A673 (cell line): ENCODE results near the gene ZNF283. TPM values are rescaled to one million over a fixed set of nuclear protein-coding genes. Genes with fewer than 3 reads are reported as not detected.

Source experiments
- BruUV-seq: library from RNA; stranded (reverse); fragments of 400-500 nt; replicated peaks from 2 replicates; lab custom pipeline; 2021; lab: Mats Ljungman, UMichigan
- CTCF ChIA-PET: fragments of 300-600 bp; sonication (Branson Sonifier 250); formaldehyde crosslinking; loops from one replicate; lab custom pipeline; 2022; ENCODE audit warnings: antibody characterized with exemption; lab: Charles Lee
- POLR2A ChIA-PET: fragments of 300-600 bp; sonication (Branson Sonifier 250); formaldehyde crosslinking; loops from one replicate; lab custom pipeline; 2022; ENCODE audit warnings: antibody characterized with exemption; ENCODE audit not compliant: low non-redundant PET; lab: Charles Lee
- DNase-seq: peaks from one replicate; pipeline ENCODE4 v3.0.0-alpha.2; 2015; ENCODE audit warnings: low spot score
- H3K27ac ChIP-seq: fragments of 200-600 bp; sonication (generic); 2 replicates; pipeline ENCODE4 v1.5.1; 2016; ENCODE audit warnings: mixed run types, low read depth, mild to moderate bottlenecking, mixed read lengths, antibody characterized with exemption, low read length; ENCODE audit not compliant: poor library complexity, severe bottlenecking
- H3K27me3 ChIP-seq: fragments of 200-600 bp; sonication (generic); replicated peaks from 2 replicates; pipeline ENCODE4 v1.6.1; 2017; ENCODE audit warnings: mixed run types, low read depth, mild to moderate bottlenecking, mixed read lengths, antibody characterized with exemption, low read length; ENCODE audit not compliant: insufficient read depth, poor library complexity
- H3K36me3 ChIP-seq: fragments of 200-600 bp; sonication (generic); 2 replicates; pipeline ENCODE4 v1.6.1; 2016; ENCODE audit warnings: mixed run types, mild to moderate bottlenecking, mixed read lengths, antibody characterized with exemption, low read length; ENCODE audit not compliant: insufficient read depth, poor library complexity, severe bottlenecking
- H3K4me1 ChIP-seq: fragments of 200-600 bp; sonication (generic); 2 replicates; pipeline ENCODE4 v1.6.1; 2017; ENCODE audit warnings: mixed run types, mild to moderate bottlenecking, mixed read lengths, antibody characterized with exemption, low read length; ENCODE audit not compliant: insufficient read depth, poor library complexity, severe bottlenecking
- H3K4me3 ChIP-seq: fragments of 200-600 bp; sonication (generic); 2 replicates; pipeline ENCODE4 v1.5.1; 2016; ENCODE audit warnings: low read depth, mixed run types, mild to moderate bottlenecking, mixed read lengths, low read length; ENCODE audit not compliant: poor library complexity, severe bottlenecking
- H3K9me3 ChIP-seq: fragments of 200-600 bp; sonication (generic); 2 replicates; pipeline ENCODE4 v1.6.1; 2016; ENCODE audit warnings: mixed run types, low read depth, mild to moderate bottlenecking, mixed read lengths, antibody characterized with exemption, low read length; ENCODE audit not compliant: poor library complexity, severe bottlenecking
- CTCF ChIP-seq: fragments of 300-800, 200-600 bp; sonication (generic); conservative IDR thresholded peaks from 2 replicates; pipeline ENCODE4 v1.5.1; 2017; ENCODE audit warnings: low read depth, mild to moderate bottlenecking, antibody characterized with exemption, low read length, moderate library complexity, mixed read lengths
- EZH2 ChIP-seq: fragments of 200-600 bp; sonication (generic); IDR thresholded peaks from 2 replicates; pipeline ENCODE4 v1.6.1; 2017; ENCODE audit warnings: borderline replicate concordance, low read depth, mild to moderate bottlenecking, mixed read lengths, antibody characterized with exemption, low read length; ENCODE audit not compliant: poor library complexity, severe bottlenecking
- intact Hi-C: fragments of 100-400 bp; cut with micrococcal nuclease; formaldehyde crosslinking; loops from one replicate; pipeline ENCODE4 v1.10.0; 2022; ENCODE audit not compliant: unreplicated experiment
- total RNA-seq: library from RNA; stranded (reverse); gene quantifications from 2 replicates; pipeline ENCODE4 v1.2.3, GENCODE V29; 2021

ZNF283 gene
- total RNA-seq, 1 experiment from 2014 or later, result 9.4 TPM

GRCh38 chr19:43811837-43812236 lies 15.3 kb upstream of the ZNF283 start:
- POLR2A ChIA-PET, result no interaction called here
- TF ChIP-seq EZH2 (no peak), CTCF (no peak)
- intact Hi-C loops, result no loop called here
- H3K27me3 ChIP-seq, result no peaks in the 10 kb centered on the region
- H3K36me3 ChIP-seq, result no peaks in the 10 kb centered on the region
- no peak overlapping the region for H3K27ac ChIP-seq
- no peaks in the 10 kb centered on the region for H3K4me1 ChIP-seq
- no peak overlapping the region for H3K4me3 ChIP-seq
- BruUV-seq, result no TSS peak
- CTCF ChIA-PET, result no interaction called here
- H3K9me3 ChIP-seq, result no peaks in the 10 kb centered on the region
- DNase-seq, result no peak

GRCh38 chr19:43812259-43812658 lies 14.9 kb upstream of the ZNF283 start:
- Histone ChIP-seq H3K27ac (no peak overlapping the region), H3K9me3 (no peaks in the 10 kb centered on the region), H3K4me3 (no peak overlapping the region), H3K27me3 (no peaks in the 10 kb centered on the region), H3K36me3 (no peaks in the 10 kb centered on the region), H3K4me1 (no peaks in the 10 kb centered on the region)
- TF ChIP-seq EZH2 (no peak), CTCF (no peak)
- DNase-seq, result no peak
- intact Hi-C loops, result no loop called here
- BruUV-seq, result no TSS peak
- POLR2A ChIA-PET, result no interaction called here
- CTCF ChIA-PET, result no interaction called here

- Histone ChIP-seq H3K27me3 (no peaks in the 10 kb centered on the region), H3K36me3 (no peaks in the 10 kb centered on the region), H3K9me3 (no peaks in the 10 kb centered on the region), H3K4me3 (no peak overlapping the region), H3K4me1 (no peaks in the 10 kb centered on the region), H3K27ac (no peak overlapping the region)
- no peak for TF ChIP-seq CTCF
- TF ChIP-seq EZH2, result no peak
- DNase-seq, result no peak
- ChIA-PET CTCF (no interaction called here), POLR2A (no interaction called here)
- no TSS peak for BruUV-seq
- intact Hi-C loops, result no loop called here
These were observed 14.4 kb upstream of the ZNF283 start for GRCh38 chr19:43812688-43813087.
